H9 (cell line): ENCODE data around the gene FAM110A. TPM values are rescaled to one million over a fixed set of nuclear protein-coding genes. Genes with fewer than 3 reads are reported as not detected.
"Not testable (repeated sequence)": the region's sequence is repeated elsewhere in the genome, so short reads cannot be mapped to it uniquely, and the experiment has no call there.

Experiments
- DNase-seq: peaks from one replicate; pipeline ENCODE4 v3.0.0-alpha.2; 2017
- H2AFZ ChIP-seq: one replicate; pipeline ENCODE4 v1.6.1; 2013; ENCODE audit warnings: mild to moderate bottlenecking, low read length, control low read depth, moderate library complexity
- H2AK5ac ChIP-seq: 2 replicates; pipeline ENCODE4 v1.6.1; 2013; ENCODE audit warnings: low read length, control low read depth, mixed read lengths; ENCODE audit not compliant: insufficient read length
- H2BK120ac ChIP-seq: one replicate; pipeline ENCODE4 v1.6.1; 2013; ENCODE audit warnings: low read depth, mild to moderate bottlenecking, low read length, control low read depth, inconsistent platforms; ENCODE audit not compliant: poor library complexity, severe bottlenecking
- H2BK12ac ChIP-seq: 2 replicates; pipeline ENCODE4 v1.6.1; 2013; ENCODE audit warnings: low read length, control low read depth, mixed read lengths, low read depth; ENCODE audit not compliant: insufficient read length
- H2BK15ac ChIP-seq: 2 replicates; pipeline ENCODE4 v1.6.1; 2013; ENCODE audit warnings: low read depth, low read length, control low read depth
- H2BK20ac ChIP-seq: one replicate; pipeline ENCODE4 v1.6.1; 2013; ENCODE audit warnings: low read depth, mild to moderate bottlenecking, low read length, control low read depth, inconsistent platforms; ENCODE audit not compliant: poor library complexity, severe bottlenecking
- H2BK5ac ChIP-seq: 2 replicates; pipeline ENCODE4 v1.6.1; 2013; ENCODE audit warnings: low read length, control low read depth, mixed read lengths; ENCODE audit not compliant: insufficient read length
- H3K14ac ChIP-seq: 2 replicates; pipeline ENCODE4 v1.6.1; 2013; ENCODE audit warnings: low read length, control low read depth; ENCODE audit not compliant: insufficient read depth
- H3K18ac ChIP-seq: 2 replicates; pipeline ENCODE4 v1.6.1; 2013; ENCODE audit warnings: low read depth, mild to moderate bottlenecking, mixed read lengths, low read length, control low read depth; ENCODE audit not compliant: insufficient read length
- H3K23ac ChIP-seq: 2 replicates; pipeline ENCODE4 v1.6.1; 2013; ENCODE audit warnings: low read length, control low read depth, mixed read lengths, low read depth; ENCODE audit not compliant: insufficient read length
- H3K23me2 ChIP-seq: 2 replicates; pipeline ENCODE4 v1.6.1; 2013; ENCODE audit warnings: low read depth, mild to moderate bottlenecking, mixed read lengths, low read length, control low read depth; ENCODE audit not compliant: insufficient read length, poor library complexity, severe bottlenecking
- H3K27ac ChIP-seq: 2 replicates; pipeline ENCODE4 v1.5.1; 2013; ENCODE audit warnings: low read length, control low read depth, mixed read lengths, low read depth; ENCODE audit not compliant: insufficient read length
- H3K27me3 ChIP-seq: 2 replicates; pipeline ENCODE4 v1.6.1; 2013; ENCODE audit warnings: low read length, control low read depth, inconsistent platforms; ENCODE audit not compliant: insufficient read depth
- H3K4ac ChIP-seq: 2 replicates; pipeline ENCODE4 v1.6.1; 2013; ENCODE audit warnings: low read depth, mild to moderate bottlenecking, control low read depth, inconsistent platforms, low read length, moderate library complexity
- H3K4me1 ChIP-seq: 2 replicates; pipeline ENCODE4 v1.6.1; 2013; ENCODE audit warnings: low read length, control low read depth, inconsistent platforms; ENCODE audit not compliant: insufficient read depth
- H3K4me2 ChIP-seq: 2 replicates; pipeline ENCODE4 v1.6.1; 2013; ENCODE audit warnings: low read length, control low read depth, mixed read lengths; ENCODE audit not compliant: insufficient read length, insufficient read depth
- H3K56ac ChIP-seq: 2 replicates; pipeline ENCODE4 v1.6.1; 2013; ENCODE audit warnings: low read depth, mild to moderate bottlenecking, mixed read lengths, low read length, control low read depth; ENCODE audit not compliant: insufficient read length
- H3K79me1 ChIP-seq: 2 replicates; pipeline ENCODE4 v1.6.1; 2013; ENCODE audit warnings: low read depth, mild to moderate bottlenecking, moderate library complexity, low read length, control low read depth, inconsistent platforms; ENCODE audit not compliant: insufficient read depth, poor library complexity, severe bottlenecking
- H3K79me2 ChIP-seq: 2 replicates; pipeline ENCODE4 v1.6.1; 2013; ENCODE audit warnings: low read length, control low read depth, inconsistent platforms; ENCODE audit not compliant: insufficient read depth
- H3K9ac ChIP-seq: 2 replicates; pipeline ENCODE4 v1.6.1; 2013; ENCODE audit warnings: low read length, control low read depth, mixed read lengths; ENCODE audit not compliant: insufficient read length; ENCODE audit errors: extremely low read depth
- H3K9me3 ChIP-seq: one replicate; pipeline ENCODE4 v1.6.1; 2013; ENCODE audit warnings: low read depth, low read length, inconsistent platforms; ENCODE audit not compliant: control insufficient read depth
- H3T11ph ChIP-seq: one replicate; pipeline ENCODE4 v1.6.1; 2013; ENCODE audit warnings: mild to moderate bottlenecking, low read length, control low read depth, inconsistent platforms
- H4K20me1 ChIP-seq: one replicate; pipeline ENCODE4 v1.6.1; 2013; ENCODE audit not compliant: control insufficient read depth, insufficient read length, insufficient read depth
- H4K5ac ChIP-seq: 2 replicates; pipeline ENCODE4 v1.6.1; 2013; ENCODE audit warnings: low read depth, mild to moderate bottlenecking, mixed read lengths, low read length, control low read depth; ENCODE audit not compliant: insufficient read length
- H4K8ac ChIP-seq: replicated peaks from 2 replicates; pipeline ENCODE4 v1.6.1; 2013; ENCODE audit warnings: low read length, control low read depth, mixed read lengths, low read depth; ENCODE audit not compliant: insufficient read length
- H4K91ac ChIP-seq: 2 replicates; pipeline ENCODE4 v1.6.1; 2013; ENCODE audit warnings: low read depth, mild to moderate bottlenecking, moderate library complexity, mixed read lengths, low read length, control low read depth; ENCODE audit not compliant: insufficient read length
- H3K27ac Mint-ChIP-seq, 3 experiments: 2 replicates in 2 of 3; 3 replicates in 1 of 3; pipeline ENCODE4 v1.8.0; 2020 to 2021; ENCODE audit warnings: mixed read lengths in 3 of 3, mild to moderate bottlenecking in 1 of 3, moderate library complexity in 1 of 3
- H3K27me3 Mint-ChIP-seq: 2 replicates; pipeline ENCODE4 v1.8.0; 2021; ENCODE audit warnings: low read depth, mild to moderate bottlenecking, moderate library complexity, mixed read lengths
- H3K36me3 Mint-ChIP-seq, 3 experiments: 2 replicates in 2 of 3; 3 replicates in 1 of 3; pipeline ENCODE4 v1.8.0; 2020 to 2021; ENCODE audit warnings: low read depth in 3 of 3, mixed read lengths in 3 of 3; ENCODE audit not compliant: insufficient read depth in 1 of 3
- H3K4me1 Mint-ChIP-seq, 2 experiments: 2 replicates each; pipeline ENCODE4 v1.8.0; 2020; ENCODE audit warnings: mixed read lengths in 2 of 2
- H3K4me3 Mint-ChIP-seq, 2 experiments: 2 replicates in 1 of 2; 3 replicates in 1 of 2; pipeline ENCODE4 v1.8.0; 2020 to 2021; ENCODE audit warnings: mild to moderate bottlenecking in 2 of 2, mixed read lengths in 2 of 2, moderate library complexity in 1 of 2
- H3K9me3 Mint-ChIP-seq, 2 experiments: 2 replicates in 1 of 2; 3 replicates in 1 of 2; pipeline ENCODE4 v1.8.0; 2020; ENCODE audit warnings: mild to moderate bottlenecking in 2 of 2, mixed read lengths in 2 of 2, moderate library complexity in 1 of 2
- CTCF ChIP-seq: fragments of 200-600 bp; sonication (generic); conservative IDR thresholded peaks from 3 replicates; pipeline ENCODE4 v1.8.0; 2021; ENCODE audit warnings: antibody characterized with exemption, mild to moderate bottlenecking
- WGBS: extraction: QIAGEN DNeasy Blood & Tissue Kit; methylation state at CpG from one replicate; pipeline ENCODE4 v1.1.7; 2013; ENCODE audit warnings: missing lambda C conversion rate, low lambda C conversion rate, mixed read lengths; ENCODE audit not compliant: insufficient read length; ENCODE audit errors: extremely low coverage; 5-methylcytosine and 5-hydroxymethylcytosine counted together
- total RNA-seq: library from RNA; stranded (reverse); gene quantifications from 2 replicates; pipeline ENCODE4 v1.2.1, GENCODE V29; 2021

Gene FAM110A
- total RNA-seq, 1 experiment from 2014 or later: 10.3 TPM

- Histone ChIP-seq H2BK120ac (no peak overlapping the region), H3K4ac (no peak overlapping the region), H2AFZ (no peak overlapping the region), H3K14ac (no peak overlapping the region), H3K4me2 (no peak overlapping the region), H3T11ph (no peak overlapping the region), H2BK20ac (no peak overlapping the region), H2BK12ac (no peak overlapping the region), H3K79me2 (no peaks in the 10 kb centered on the region), H3K27me3 (no peaks in the 10 kb centered on the region), H3K79me1 (no peaks in the 10 kb centered on the region), H4K8ac (no peak overlapping the region), H4K20me1 (no peaks in the 10 kb centered on the region), H3K23me2 (no peaks in the 10 kb centered on the region), H3K4me1 (peaks cover 3% of the 10 kb centered on the region; the same call in 1 of the 2 replicates), H3K56ac (no peak overlapping the region), H2BK5ac (no peak overlapping the region), H4K91ac (no peak overlapping the region), H3K9ac (no peak overlapping the region), H4K5ac (no peak overlapping the region), H3K23ac (no peak overlapping the region), H3K18ac (no peak overlapping the region), H3K9me3 (peaks cover 14% of the 10 kb centered on the region), H2AK5ac (no peak overlapping the region), H2BK15ac (no peak overlapping the region), H3K27ac (no peak overlapping the region)
- Mint-ChIP-seq H3K36me3 (peaks cover 21 to 38% (median 32%) of the 10 kb centered on the region in 3 experiments), H3K27me3 (peaks cover 6% of the 10 kb centered on the region), H3K9me3 (peaks cover 25 to 50% of the 10 kb centered on the region in 2 experiments), H3K27ac (no peak overlapping the region), H3K4me3 (no peak overlapping the region), H3K4me1 (peaks cover 23 to 27% of the 10 kb centered on the region in 2 experiments)
- DNase-seq: no peak
- WGBS: no CpG with 5 or more reads among the region's 3 CpGs
- no peak for TF ChIP-seq CTCF
Measured at GRCh38 chr20:796921-797320, 36.6 kb upstream of the FAM110A start.

GRCh38 chr20:798746-799145 lies 34.8 kb upstream of the FAM110A start:
- not testable (repeated sequence) for H2BK12ac ChIP-seq, H3K23me2 ChIP-seq, H3K27me3 ChIP-seq, H3K18ac ChIP-seq, H4K8ac ChIP-seq, H2BK15ac ChIP-seq, H2BK5ac ChIP-seq, H2AK5ac ChIP-seq, H2BK20ac ChIP-seq, DNase-seq, H2BK120ac ChIP-seq, H3K27ac ChIP-seq, H3K4ac ChIP-seq, H4K5ac ChIP-seq, H3K9me3 ChIP-seq, H2AFZ ChIP-seq, H3K56ac ChIP-seq, H3K79me2 ChIP-seq, H3K27me3 Mint-ChIP-seq, H3K9ac ChIP-seq, H3K79me1 ChIP-seq, H3K14ac ChIP-seq, H4K20me1 ChIP-seq, H3K23ac ChIP-seq, H4K91ac ChIP-seq, H3T11ph ChIP-seq, H3K27ac Mint-ChIP-seq, H3K4me3 Mint-ChIP-seq, H3K4me2 ChIP-seq, H3K4me1 ChIP-seq
- Mint-ChIP-seq H3K9me3 (peaks cover 15 to 43% of the 10 kb centered on the region in 2 experiments), H3K36me3 (peaks cover 17 to 49% (median 22%) of the 10 kb centered on the region in 3 experiments), H3K4me1 (peaks cover 11 to 13% of the 10 kb centered on the region in 2 experiments)
- WGBS: no CpG with 5 or more reads among the region's 5 CpGs
